Stimulated activated CD4-positive, alpha-beta T cell treated with anti-CD3 and anti-CD28 coated beads, Interleukin-15, amount 100 ng/mL, for 48 hours (primary cell): ENCODE measurements around the gene HIPK4.
A peak's percentile ranks its signal among the peaks of the same experiment; 100 is the strongest.

Source experiments
- DNase-seq, 2 donors: peaks; one replicate each; pipeline ENCODE4 v3.0.0-alpha.2; 2020; ENCODE audit warnings: low read depth in 2 of 2

The HIPK4 gene

DNA sequence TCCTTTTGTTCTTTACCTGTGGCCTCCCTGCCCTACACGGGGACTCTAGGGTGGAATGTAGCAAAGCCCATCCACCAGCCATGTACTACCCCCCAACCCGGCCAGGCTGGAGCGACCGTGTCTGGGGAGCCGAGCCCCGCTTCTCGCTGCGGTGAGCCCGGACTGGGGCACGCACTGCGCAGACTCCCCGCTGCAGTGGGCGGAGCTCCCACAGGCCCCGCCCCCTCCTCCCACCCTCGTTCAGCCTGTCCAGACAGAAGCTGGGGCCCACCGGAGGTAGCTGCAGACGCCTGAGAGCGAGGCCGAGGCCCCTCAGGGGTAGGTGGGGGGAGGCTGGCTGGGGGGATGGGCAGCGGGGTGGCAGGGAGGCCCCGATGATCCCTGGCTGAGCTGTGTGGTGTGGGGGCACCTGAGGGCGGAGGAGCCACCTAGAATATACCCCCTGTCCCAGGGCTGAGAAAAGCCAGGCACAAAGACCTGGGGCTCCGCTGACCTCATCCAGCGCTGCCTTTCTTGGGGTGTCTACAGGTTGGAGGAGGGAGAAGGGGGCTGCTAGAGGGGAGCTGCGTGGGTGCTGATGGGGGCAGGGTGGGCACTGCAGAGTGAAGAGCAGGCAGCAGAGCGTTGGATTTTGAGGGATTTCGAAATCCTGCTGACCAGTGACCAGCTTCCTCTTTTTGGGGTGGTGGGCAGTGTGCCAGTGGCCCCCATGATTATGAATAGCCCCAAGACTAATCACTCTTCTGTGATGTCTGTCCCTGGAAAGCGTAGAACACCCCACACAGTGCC, 24.2 kb downstream of the HIPK4 start:
- peak; percentile 21 to 59 for DNase-seq

DNA sequence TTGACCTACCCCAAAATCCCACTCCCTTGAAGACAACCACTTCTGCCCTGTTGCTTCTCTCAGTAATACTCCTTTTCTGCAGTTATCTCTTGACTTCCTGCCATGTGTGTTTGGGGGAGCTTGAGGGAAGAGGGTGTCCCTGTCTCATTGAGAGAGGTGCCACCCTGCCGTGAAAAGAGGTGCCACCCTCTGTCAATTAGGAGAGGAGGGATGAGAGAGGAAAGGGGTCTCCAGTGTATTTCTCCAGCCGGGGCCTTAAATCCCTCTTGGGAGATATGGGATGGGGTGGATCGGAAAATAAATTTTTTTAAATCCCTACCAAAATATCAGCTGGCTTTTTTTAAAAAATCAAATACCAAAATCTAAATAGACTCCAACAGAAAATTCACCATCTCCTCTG, 25.0 kb downstream of the HIPK4 start:
- DNase-seq: no peak

DNA sequence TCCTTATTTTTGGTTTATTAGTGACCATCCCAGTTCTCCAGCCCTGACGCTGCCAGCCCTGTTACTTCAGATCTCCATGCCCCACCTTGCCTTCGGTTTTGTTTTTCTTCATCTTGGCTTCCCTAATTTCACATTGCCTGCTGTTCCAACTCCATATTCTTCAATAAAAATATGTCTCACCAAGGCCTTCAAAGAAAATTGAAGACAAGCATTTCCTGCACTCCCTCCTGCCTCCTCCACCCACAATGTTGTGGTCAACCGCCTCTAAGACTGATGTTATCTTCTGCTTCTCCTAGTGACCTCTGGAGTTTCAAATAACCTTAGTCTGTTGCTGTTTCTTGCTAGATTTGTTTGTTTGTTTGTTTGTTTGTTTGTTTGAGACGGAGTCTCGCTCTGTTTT, 26.9 kb downstream of the HIPK4 start:
- no peak for DNase-seq

DNA sequence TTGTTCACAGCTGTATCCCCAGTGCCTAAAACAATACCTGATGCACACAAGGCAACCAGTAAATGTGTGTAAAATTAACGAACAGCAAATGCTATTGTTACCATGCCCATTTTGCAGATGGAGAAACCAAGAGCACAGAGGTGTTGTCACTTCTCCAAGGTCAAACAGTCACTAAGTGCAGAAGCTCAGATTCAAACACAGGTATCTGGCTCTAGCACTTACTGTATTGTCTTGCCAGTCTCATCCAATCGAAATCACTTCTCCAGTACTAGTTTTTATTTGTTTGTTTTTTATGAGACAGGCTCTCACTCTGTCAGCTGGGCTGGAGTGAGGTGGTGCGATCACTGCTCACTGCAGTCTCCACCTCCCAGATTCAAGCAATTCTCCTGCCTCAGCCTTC, 27.8 kb downstream of the HIPK4 start:
- DNase-seq: no peak

DNA sequence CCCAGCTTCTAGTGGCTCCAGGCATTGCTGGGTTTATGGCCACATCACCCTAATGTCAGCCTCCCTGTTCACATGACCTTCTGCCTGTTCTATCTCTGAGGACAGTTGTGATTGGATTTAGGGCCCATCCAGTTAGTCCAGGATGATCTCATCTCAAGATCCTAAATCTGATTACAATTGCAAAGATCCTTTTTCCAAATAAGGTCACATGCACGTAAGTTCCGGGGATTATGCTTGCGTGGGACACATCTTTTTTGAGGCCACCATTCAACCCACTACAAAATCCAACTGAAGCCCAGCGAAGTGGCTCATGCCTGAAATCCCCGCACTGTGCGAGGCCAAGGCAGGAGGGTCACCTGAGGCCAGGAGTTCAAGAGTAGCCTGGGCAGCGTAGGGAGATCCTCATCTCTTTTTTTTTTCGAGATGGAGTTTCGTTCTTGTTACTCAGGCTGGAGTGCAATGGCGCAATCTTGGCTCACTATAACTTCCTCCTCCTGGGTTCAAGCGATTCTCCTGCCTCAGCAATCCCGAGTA, 29.2 kb downstream of the HIPK4 start:
- no peak for DNase-seq

DNA sequence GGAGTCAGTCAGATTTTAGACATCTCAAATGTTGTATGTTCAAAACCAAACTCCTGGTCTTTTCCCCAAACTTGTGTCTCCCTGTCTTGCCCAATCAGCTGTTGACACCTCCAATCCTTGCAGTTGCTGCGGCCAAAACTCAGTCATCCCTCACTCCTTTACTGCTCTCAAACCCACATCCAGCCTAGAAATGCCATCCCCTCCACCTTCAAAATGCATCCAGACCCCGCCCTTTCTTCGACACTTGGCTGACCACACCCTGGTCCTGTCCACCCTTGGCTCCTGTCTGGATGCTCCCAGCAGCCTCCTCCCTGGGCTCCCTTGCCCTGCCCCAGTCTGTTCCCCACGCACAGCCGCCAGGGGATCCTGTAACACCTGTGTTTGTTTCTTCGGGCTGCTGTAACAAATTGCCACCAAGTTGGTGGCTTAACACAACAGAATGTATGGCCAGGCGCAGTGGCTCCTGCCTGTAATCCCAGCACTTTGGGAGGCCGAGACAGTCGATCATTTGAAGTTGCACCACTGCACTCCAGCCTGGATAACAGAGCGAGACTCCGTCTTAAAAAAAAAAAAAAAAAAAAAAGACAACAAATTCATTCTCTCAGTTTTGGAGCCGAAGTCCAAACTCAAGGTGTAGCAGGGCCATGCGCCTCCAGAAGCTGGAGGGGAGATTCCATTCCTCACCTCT, 29.8 kb downstream of the HIPK4 start:
- no peak for DNase-seq

DNA sequence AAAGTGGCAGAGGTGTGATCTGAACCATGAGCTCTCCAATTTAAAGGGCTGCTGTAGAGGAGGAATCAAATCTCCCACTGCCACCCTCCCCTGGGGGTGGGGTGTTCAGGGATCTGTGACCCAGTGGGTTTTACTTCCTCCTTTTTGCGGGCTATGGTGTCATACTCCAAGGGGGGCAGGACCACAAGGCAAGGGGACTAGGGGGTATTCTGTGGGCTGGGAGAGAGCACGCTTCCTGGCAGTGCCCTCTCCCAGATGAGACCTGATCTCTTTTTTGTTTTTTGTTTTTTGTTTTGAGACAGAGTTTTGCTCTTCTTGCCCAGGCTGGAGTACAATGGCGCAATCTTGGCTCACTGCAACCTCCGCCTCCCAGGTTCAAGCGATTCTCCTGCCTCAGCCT, 31.2 kb downstream of the HIPK4 start:
- DNase-seq: no peak

DNA sequence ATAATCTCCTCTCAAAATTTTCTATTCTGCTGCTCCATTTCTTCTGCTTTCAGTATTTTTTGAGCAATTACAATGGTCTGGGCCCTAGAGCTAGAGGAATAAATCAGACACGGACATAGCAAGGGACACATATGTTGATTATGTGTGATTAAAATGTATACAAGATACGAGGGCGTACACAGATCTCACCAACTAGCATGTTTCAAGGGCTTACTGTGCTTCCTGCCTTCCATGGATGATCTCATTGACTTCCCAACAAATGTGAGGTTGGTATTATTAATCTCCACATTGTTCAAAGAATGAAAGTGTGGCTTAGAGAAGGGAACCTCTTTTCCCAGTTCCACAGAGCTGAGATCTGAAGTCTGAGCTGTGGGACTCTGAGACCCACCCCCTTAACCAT, 32.3 kb downstream of the HIPK4 start:
- no peak for DNase-seq

DNA sequence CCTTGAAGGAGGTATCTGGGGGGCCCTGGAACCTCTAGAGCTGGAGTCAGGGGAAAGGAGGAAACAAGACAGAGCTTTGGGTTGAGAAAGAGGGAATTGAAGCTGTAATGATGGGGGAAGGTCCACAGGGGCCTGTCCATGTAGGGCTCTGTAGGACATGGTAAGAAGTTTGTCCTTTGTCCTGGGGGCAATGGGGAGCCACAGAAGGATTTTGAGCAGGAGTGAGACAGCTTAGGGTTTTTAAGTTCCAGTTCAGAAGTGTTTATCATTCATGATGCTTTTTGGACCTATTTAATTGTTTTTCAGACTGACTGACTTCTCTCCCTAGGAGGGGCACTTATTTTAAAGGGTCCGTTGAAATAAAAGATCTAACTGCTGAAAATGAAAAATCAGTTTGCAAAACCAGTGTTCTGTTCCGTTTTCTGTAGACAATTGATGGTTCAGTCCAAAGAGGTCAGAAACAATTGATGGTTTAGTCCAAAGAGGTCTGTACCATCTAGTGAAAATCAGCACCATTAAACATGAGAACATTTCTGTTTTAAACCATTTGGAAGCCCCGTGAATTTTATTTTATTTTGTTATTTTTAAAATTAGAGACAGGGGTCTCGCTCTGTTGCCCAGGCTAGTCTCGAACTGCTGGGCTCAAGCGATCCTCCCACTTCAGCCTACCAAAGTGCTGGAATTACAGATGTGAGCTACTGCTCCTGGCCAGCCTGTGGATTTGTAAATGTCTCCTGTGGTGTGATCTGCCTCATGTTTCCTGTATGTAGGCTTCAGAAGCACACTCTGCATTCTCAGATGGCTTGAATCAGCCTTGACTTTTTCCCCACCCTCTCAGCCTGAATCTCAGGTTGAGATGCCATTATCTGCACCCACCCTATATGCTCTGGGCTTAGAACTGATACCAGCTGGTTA, 33.0 kb downstream of the HIPK4 start:
- DNase-seq: no peak

DNA sequence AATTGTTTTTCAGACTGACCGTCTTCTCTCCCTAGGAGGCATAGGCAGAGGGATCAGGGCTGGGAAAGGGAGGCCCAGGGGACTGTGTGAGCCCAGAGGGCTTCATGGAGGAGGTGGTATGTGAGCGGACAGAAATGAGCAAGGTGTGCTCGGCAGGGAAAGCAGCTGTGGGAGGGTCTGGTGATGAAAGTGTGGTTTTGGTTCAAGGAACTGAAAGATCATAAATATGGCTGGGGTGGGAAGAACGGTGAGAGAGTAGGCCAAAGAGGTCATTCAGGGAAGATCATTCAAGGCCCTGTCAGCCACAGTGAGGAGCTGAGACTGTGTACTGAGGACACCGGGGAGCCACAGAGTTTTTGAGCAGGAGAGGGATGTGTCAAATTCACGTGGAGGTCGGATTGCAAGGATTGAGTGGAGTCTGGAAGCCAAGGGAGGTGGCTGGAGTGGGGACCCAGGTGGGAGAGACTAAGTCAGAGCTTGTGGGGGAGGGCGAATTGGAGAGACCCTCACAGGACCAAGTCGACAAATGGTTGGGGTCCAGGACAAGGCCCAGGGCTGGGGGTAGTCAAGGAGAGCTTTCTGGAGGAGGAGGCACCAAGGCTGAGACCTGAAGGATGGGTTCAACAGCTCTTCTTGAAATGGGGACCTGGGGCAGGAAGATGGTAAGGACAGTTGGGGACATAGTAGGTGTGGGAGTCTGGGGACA, 33.9 kb downstream of the HIPK4 start:
- no peak for DNase-seq

DNA sequence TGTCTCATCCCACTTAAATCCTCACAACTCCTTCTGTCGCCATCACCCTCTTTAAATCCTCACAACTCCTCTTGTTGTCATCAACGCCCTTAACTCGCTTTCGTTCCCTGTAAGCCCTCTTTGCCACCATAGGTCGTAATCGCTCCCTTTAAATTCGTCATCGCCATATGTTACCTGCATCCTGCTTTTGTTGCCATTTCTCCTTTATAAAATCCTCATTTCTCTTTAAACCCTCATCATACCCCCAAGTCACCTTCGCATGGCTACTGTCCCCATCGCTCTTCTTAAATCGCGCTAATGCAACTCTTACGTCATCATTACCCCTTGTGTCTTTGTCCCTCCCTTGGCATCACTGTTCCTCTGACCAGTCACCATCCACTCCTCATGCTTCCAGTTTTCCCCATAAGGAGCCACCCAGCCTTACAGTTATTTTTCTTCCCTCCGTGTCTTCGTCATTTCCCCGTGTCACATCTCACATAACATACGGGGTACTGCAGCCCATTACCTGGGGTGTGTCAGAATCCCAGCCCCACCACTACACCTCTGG, 40.9 kb downstream of the HIPK4 start:
- no peak for DNase-seq

DNA sequence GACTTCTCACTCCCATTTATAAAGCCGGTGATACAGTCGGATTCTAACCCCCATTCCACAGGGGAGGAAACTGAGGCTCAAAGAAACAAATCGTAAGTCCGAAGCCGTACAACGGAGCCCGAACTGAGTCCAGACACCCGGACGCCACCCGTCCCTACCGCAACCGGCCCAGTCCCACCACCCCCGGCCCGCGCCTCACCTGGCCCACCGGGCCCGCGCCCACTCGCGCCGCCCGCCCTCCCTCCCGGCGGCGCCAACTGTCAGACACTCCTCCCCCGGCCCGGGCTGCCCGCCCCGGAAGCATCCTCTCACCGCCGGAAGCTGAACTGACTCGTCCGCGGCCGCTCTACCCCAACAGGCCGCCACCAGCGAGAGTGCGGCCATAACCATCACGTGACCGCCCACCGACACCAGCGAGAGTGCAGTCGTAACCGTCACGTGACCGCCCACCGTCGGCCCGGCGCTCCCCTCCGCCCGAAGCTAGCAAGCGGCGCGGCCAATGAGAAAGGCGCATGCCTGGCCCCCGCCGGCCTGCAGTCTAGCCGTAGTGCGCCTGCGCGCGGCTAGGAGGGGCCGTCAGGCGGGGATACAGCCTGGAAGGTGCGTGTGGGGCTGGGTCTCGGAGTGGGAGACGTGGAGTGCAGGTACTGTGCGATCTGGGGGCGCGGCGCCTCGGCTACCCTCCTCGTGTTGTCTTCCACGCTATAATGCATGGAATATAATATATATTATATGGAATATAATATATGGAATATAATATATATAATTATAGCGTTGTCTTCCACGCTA, 41.7 kb downstream of the HIPK4 start, which contains the start of the genes C19orf47 and PLD3:
C19orf47 (minus strand) TSS at position 273 of the 789 bp plus-strand sequence. CDS start 6,540 bp downstream, outside the sequence.
PLD3 (plus strand) TSS at position 571 of the 789 bp plus-strand sequence. CDS start 17,789 bp downstream, outside the sequence.
- DNase-seq: peak; percentile 99

DNA sequence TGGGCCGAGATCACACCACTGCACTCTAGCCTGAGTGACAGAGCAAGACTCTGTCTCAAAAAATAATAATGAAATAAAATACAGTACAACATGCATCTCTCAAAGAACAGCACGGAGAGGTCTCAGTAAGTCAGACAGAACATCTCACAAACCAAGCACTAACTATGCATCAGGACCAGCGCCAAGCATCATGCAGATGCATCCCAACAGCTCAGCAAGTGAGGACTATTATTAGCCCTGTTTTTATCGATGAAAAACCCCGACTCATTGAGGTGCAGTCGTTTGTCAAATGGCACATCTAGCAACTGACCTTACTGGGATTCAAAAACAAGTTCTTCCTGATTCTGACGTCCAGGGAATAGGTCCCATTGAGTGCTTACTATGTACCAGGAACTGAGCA, 45.6 kb downstream of the HIPK4 start:
- no peak for DNase-seq

DNA sequence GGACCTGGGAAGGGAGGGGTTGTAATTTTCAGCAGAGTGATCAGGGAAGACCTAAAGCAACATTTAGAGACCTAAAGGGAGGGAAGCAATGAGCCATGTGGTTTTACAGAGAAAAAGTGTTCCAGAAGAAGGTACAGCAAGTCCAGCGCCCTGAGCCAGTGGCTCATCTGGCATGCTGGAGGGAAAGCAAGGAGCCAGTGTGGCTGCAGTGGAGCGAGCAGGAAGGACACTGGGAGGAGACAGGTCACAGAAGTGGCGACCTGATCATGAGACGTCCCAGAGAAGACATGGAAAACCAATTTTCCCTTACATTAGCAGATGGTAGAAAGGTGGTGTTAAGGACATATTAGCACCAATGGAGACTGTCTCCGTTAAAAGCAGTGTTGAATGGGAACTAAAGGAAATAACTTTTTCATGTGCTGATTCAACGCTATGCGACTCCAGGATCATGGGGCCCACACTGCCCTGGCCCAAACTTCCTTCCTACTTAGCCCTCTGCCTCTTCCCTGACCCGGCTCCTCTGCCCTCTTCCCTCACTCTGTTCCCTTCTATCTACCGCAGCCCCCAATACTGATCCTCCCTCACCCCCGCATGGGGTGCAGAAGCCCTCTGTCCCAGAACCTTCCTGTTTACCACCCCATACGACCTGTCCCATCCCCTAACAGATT, 47.2 kb downstream of the HIPK4 start:
- DNase-seq: no peak

DNA sequence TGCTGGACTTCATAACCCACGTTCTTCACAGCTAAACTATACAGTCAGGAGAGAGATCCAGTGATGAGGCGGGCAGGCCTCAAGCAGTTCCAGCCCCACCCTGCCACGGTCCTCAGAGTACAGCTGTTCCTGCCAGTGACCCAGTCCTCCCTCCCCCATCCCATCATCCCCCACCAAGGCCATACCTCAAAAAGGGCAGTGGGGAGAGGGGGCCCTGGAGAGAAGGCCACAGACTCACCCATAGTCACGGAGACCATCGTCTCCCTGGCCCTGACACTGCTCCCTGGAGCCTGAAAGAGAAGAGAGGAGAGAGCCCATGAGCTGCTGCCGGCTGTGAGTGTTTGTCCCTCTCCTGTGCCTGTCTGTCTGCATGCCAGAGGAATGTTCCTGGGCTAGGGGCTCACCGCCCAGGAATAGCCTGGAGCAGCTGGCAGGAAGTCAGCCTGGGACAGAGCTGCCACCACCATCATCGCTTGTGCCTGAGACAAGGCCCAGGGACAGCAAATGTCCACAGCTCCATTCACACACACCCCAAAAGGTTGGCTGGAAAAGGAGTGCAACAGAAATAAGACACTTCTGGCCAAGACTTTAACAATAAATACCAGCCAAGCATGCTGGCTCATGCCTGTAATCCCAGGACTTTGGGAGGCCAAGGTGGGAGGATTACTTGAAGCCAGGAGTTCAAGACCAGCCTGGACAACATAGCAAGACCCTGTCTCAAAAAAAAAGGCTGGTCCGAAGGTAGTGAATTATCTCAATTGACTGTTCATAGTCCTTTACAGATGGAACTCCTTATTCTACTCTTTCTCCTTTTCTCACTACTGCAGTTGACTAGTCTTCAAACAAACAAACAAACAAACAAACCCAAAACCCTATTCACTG, 48.1 kb downstream of the HIPK4 start:
- no peak for DNase-seq

DNA sequence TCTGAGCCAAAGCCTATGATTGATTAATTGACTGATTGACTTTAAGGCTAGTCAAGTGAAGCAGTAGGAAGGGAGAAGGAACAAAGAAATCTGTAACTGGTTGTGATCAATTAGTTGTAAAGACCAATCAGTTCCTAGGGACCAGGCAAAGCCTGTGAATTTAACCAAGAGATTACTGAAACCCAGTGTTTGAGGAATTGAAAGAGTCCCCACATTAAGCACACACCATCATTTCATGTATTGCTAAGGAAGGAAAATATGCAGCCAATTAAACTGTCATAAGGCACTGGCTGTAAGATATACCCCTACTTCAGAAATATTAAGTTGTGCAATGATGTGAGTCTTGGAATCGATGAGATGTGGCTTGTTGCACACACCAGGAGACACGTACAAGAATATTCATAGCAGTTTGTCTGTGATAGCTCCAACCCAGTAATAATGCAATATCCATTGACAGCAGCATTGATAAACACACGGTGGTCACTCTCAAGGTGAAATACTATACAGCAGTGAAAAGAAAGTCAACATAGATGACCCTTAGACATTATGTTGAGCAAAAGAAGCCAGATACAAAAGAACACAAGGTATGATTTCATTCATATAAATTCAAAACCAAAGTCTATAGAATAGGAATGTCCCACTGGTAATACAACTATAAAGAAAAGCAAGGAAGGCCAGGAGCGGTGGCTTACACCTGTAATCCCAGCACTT, 50.8 kb downstream of the HIPK4 start:
- no peak for DNase-seq

DNA sequence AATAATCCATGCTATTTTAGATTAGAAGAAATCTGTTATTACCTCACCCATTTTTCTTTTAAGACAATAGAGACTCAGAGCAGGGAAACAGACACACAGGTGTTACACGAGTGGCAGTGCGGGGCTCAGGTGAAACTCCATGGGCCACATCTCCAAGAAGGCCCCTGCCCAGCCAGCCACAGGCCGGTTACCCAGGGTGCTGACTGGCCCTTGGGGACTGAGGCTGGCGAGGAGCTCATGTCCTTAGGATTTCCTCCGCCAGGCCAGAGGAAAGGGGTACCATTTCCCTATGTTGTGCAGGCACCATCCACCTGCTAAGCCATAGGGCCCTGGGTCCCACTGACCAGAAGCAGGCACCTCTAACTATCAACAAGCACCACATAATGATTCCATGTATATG, 52.4 kb downstream of the HIPK4 start:
- DNase-seq: no peak

DNA sequence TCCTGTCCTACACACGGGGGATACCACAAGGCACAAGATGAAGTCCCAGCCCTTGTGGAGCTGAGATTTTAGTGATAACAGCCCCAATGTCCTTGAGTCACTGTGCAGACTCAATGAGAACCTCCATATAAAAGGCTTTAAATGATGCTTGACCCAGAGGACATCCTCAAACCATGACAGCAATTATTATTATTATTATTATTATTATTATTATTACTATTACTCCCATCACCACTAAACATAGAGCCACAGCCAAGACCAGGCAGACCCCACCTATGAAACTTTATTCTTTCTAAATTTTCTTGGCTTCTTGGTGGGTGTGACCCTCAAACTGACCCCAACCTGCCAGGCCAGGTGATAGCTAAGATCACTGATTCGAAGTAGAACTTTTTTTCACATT, 52.9 kb downstream of the HIPK4 start:
- no peak for DNase-seq
